Measurements from ENCODE around the gene GSE1. TPM values are rescaled to one million over a fixed set of nuclear protein-coding genes. Genes with fewer than 3 reads are reported as not detected.

GSE1 gene
- total and polyA plus RNA-seq, 2 of the 13 experiments (the other 11 are each of a cell fraction or from before 2014, with no cell fraction given), result 16.1 to 31.2 TPM

- TF ChIP-seq NFIC (IDR thresholded peaks at IDR 0.05; ENCODE audit: low read length) (no peak), ZNF740 (CRISPR knock-in tag; IDR thresholded peaks at IDR 0.05) (peak; percentile 63; the same call in 1 of the 2 replicates), ZNF468 (CRISPR knock-in tag; IDR thresholded peaks at IDR 0.05) (no peak), FOSL2 (CRISPR knock-in tag; IDR thresholded peaks at IDR 0.05) (no peak), SRSF1 (optimal IDR thresholded peaks at IDR 0.05; ENCODE audit: low read depth, low read length) (no peak), DNMT3B (CRISPR knock-in tag; conservative IDR thresholded peaks at IDR 0.05) (no peak), ZBTB20 (CRISPR knock-in tag; IDR thresholded peaks at IDR 0.05; ENCODE audit: borderline replicate concordance, low read depth) (peak; percentile 79), CEBPB (IDR thresholded peaks at IDR 0.05; ENCODE audit: borderline replicate concordance, low read depth, low read length) (no peak), ZNF572 (CRISPR knock-in tag; IDR thresholded peaks at IDR 0.05) (no peak), ZNF713 (CRISPR knock-in tag; IDR thresholded peaks at IDR 0.05) (no peak), TEAD2 (CRISPR knock-in tag; IDR thresholded peaks at IDR 0.05) (no peak; the same call in 1 of the 2 replicates), ZFP82 (CRISPR knock-in tag; IDR thresholded peaks at IDR 0.05; ENCODE audit: borderline replicate concordance) (no peak), CBX2 (IDR thresholded peaks at IDR 0.05; ENCODE audit: low read depth, low read length) (no peak), CBX2 (CRISPR knock-in tag; IDR thresholded peaks at IDR 0.05; ENCODE audit: low read depth) (no peak), ZNF563 (CRISPR knock-in tag; IDR thresholded peaks at IDR 0.05) (peak; percentile 80), CREB1 (IDR thresholded peaks at IDR 0.05) (0 out of 2 replicates have a peak, but pooled peaks have one; percentile 39), CREB1 (CRISPR knock-in tag; IDR thresholded peaks at IDR 0.05) (peak; percentile 50; the same call in 1 of the 2 replicates), ZNF281 (CRISPR knock-in tag; IDR thresholded peaks at IDR 0.05; ENCODE audit: borderline replicate concordance) (no peak), CBX5 (CRISPR knock-in tag; IDR thresholded peaks at IDR 0.05; ENCODE audit: borderline replicate concordance) (no peak), CREB3 (CRISPR knock-in tag; IDR thresholded peaks at IDR 0.05) (peak; percentile 91; the same call in 1 of the 2 replicates), ZNF142 (CRISPR knock-in tag; IDR thresholded peaks at IDR 0.05) (0 out of 2 replicates have a peak, but pooled peaks have one; percentile 75)
Observed at GRCh38 chr16:85688586-85689284, 75.6 kb downstream of the GSE1 start, which contains the start of gene GINS2 (continued).
